GM21737 (cell line): ENCODE results near the gene SNUPN.
A peak's percentile ranks its signal among the peaks of the same experiment; 100 is the strongest.

Source experiments
- ATAC-seq: cut with Tn5 transposase; IDR thresholded peaks from one replicate; pipeline ENCODE4 v1.9.1; 2021; ENCODE audit warnings: mild to moderate bottlenecking, moderate library complexity; ENCODE audit not compliant: unreplicated experiment

SNUPN gene

DNA sequence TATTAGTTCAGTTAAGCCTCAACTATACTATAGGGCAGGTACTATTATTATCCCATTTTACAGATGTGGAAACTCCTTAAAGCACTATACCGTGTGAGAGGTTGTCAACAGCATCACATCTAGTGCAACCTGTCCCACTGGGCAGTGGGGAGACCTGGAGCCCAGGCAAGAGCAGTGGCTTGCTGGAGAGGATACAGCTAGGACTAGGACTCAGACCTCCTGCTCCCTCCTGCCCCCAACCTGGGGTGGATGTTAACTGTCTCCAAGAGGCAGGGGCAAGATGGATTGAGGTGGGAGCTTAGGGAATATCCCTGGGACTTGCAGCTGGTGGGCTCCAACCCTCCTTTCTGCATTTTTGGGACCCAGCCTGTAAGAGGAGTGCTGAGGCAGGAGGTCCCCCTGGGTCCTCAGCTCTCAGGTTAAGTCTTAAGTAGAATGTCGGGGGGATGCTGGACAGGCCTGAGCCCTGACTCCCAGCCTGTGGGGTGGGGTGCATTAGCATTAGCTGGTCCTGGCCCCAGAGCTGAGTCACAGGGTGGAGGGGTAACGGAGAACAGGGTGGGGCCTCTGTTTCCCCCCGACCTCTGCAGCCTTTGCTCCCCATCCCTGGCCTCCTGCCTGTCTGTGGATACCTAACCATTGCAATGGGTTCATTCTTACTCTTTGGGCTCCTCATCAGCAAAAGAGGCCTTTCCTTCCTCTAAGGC is 28.8 kb upstream of the SNUPN start:
- no peak for ATAC-seq

DNA sequence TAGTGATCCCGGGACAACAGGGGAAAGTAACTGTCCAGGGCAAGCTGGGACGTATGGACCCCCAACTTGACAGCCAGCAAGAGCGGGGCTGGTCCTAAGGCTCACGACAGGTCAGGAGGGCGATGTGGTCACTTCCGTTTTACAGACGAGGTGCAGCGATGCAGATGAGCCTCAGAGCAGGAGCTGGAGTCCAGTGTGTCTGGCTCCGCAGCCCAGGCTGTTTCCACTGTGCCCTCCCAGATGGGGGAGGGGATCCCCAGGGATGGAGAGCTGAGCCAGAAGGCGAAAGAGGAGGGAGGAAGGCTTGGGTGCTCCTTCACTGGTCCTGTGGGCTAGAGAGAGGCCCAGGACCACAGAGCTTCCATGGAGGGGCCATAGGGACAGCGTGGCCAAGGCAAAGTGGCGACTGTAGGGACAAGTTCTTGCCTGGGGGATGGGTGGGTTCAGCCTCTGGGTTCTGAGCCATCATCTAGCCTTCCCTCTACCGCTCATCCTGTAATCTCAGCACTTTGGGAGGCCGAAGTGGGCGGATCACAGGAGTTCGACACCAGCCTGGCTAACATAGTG is 27.9 kb upstream of the SNUPN start:
- ATAC-seq = no peak

DNA sequence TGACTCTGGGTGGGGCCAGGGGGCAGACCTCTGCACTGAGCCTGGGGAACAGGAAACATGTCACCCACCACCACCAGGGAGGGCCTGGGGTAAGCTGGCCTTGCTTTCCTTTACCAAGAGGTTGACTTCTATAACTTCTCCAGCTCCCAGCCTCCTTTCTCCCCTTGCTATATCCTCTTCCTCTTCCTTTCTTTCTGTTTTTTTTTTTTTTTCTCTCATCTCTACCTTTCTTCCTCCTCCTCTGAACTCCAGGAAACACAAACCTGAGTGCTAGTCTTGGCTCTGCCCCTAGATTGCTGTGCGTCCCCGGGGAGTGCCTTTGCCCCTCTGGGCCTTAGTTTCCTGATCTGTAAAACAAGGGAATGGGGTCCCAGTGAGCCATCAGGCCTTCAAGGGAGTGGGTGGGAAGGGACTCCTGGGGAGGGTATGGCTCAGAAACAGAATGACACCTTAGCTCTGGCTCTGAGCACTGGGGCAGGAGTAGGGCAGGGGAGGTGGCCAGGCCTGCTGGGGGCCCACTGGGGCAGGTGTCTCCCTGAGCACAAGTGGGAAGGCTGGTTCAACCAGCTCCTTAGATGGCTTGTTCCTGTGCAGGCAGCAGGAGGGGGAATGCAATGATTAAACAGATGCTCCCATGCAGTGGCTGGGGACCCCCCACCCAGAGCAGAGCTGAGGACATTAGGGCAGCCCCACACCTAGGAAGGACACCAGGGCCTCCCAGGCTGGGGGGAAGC is 26.5 kb upstream of the SNUPN start:
- ATAC-seq = no peak

DNA sequence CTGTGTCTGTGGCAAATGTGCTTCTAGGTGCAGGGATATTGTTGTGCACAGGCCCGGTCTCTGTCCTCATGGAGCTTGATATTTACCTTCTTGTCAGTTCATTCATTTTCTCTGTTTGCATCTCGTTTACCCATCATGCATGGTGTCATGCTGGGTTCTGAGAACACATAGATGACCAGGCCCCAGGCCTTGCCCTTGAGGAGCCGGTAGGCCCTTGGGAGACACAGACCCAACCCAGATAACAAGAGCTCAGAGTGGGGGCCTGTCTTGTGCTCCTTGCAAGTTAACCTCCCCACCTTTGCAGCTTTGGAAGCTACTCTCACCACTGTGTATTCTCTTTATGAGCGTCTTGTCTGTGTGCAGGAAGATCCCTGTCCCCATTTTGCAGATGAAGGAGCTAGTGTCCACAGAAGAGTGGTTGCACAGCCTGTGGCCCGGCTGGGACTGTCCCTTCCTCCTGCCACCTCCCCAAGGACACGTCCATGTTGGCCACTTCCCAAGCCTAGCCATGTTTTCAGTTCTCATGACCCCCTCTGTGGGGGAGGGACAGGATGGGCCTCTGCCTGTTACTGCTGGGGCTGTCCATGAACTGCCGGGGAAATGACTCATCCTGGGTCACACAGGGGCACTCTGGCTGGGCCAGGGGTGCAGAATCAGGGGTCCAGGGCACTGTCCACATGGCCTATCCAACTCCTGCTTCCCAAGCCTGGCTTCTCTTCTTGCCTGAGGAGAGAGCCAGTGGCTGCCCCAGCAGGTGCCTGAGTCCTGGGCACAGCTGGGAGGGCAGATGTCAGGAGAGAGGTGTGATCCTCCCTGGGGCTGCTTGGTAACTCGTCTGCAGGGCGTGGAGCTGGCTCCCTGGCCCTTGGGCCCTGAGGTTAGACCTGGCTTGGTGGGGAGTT is 25.6 kb upstream of the SNUPN start:
- ATAC-seq = no peak

DNA sequence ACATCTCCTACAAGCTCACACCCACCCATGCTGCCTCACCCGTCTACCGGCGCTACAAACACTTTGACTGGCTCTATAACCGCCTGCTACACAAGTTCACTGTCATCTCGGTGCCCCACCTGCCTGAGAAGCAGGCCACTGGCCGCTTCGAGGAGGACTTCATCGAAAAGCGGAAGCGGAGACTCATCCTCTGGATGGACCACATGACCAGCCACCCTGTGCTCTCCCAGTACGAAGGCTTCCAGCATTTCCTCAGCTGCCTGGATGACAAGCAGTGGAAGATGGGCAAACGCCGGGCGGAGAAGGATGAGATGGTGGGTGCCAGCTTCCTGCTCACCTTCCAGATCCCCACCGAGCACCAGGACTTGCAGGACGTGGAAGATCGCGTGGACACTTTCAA is 24.3 kb upstream of the SNUPN start:
- ATAC-seq = no peak

DNA sequence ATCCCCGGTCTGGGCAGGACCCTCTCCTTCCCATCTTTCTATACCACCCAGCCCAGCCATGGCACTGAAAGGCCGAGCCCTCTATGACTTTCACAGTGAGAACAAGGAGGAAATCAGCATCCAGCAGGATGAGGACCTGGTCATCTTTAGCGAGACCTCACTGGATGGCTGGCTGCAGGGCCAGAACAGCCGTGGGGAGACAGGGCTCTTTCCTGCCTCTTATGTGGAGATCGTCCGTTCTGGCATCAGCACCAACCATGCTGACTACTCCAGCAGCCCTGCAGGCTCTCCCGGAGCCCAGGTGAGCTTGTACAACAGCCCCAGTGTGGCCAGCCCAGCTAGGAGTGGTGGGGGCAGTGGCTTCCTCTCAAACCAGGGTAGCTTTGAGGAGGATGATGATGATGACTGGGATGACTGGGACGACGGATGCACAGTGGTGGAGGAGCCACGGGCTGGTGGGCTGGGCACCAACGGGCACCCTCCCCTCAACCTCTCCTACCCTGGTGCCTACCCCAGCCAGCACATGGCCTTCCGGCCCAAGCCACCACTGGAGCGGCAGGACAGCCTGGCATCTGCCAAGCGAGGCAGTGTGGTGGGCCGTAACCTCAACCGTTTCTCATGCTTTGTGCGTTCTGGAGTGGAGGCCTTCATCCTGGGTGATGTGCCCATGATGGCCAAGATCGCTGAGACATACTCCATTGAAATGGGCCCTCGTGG is 23.7 kb upstream of the SNUPN start:
- no peak for ATAC-seq

DNA sequence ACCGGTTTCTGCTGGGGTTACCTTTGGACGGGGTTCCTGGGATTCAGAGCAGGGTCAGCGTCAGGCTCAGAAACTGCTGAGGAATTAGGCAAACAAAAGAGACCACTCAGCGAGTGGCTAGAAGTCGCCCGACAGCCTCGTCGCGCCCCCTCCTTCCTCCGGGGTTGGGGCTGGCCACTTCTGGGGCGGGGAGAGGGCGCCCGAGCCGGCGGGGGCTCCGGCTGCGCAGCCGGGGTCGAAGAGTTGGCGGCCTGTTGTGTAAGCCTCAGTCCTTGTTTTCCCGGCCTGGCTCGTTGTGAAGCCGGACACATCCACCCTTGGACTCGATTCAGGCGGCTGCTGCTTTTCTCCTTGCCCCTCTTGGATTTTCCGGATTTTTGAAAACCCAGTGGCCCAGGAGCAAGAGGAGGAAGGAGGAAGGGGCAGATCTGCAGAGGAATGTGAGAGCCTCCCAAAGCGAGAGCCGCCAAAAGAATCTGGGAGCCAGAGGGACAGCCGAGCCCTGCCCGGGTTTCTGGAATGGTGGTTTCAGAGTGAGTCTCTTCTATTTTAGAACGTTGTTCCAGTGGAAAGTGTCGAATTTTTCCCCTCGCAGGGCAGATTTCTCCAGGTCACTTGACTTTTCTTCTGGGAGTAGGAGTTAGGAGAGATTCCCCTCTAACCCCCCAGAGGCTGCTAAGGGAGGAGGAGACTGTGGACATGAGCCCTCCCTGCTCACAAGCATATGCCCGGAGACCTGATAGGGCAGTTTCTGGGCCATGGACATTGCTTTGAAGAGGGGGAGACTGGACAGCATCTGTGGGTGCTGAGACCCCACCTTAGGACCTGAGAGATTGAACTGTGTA is 22.9 kb upstream of the SNUPN start:
- no peak for ATAC-seq

DNA sequence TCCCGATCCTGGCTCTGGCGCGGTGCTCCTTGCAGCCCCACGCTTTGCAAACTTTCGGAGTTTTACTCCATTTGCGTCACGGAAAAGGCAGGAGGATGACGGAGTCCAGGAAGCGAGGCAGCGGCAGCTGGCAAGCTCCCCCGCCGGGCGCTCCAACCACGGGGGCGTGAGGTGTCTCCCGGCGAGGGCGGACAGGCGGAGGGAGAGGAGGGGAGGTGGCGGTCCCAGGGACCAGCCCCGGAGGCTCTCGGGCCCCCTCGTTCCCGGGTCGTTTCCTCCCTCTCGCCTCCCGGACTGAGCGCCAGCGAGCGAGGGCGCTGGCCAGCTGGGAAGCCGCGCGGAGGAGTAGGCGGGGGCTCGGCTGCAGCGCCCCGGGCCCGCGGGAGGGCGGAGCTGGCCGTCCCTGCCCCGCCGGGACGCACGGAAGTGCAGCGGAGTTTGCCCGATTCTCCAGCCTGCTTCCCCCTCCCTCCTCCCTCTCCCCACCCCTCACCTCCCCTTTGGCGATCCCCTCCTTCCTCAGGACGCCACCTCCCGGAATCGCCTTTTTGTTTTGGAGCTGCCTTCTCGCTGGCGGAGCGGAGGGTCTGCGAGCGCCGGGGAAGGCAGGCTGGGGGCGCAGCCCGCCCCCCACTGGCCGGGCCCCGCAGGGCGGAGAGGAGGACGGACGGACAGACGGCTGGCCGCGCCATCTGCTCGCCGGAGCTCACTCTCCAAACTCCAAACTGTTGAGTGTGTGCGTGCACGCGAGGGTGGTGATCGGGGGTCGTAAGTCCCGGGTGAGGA is 22.0 kb upstream of the SNUPN start, which contains the start of gene SNX33:
Gene SNX33, plus strand, starts transcription at position 543 of the 786 bp plus-strand sequence. CDS start 1,191 bp downstream, outside the sequence.
- ATAC-seq = no peak

DNA sequence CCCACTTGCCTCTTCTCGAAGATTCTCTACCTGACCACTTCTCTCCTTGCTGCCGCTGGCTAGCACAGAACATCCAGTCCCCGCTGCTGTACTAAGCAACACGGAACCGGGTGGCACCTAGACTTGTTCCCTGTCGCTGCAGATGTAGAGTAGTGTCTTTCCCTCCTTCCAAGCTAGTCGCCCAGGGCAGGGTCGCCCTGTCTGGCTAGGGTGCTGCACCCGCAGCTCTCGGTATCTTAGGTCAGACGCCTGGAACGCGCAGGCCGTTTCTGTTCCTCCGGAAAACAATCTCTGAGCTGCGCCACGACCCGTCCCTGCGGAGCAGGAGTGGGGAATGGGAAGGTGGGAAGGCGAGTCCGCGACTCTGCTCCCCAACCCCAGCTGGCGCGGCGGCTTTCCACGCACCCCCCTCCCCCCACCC is 21.4 kb upstream of the SNUPN start:
- no peak for ATAC-seq

DNA sequence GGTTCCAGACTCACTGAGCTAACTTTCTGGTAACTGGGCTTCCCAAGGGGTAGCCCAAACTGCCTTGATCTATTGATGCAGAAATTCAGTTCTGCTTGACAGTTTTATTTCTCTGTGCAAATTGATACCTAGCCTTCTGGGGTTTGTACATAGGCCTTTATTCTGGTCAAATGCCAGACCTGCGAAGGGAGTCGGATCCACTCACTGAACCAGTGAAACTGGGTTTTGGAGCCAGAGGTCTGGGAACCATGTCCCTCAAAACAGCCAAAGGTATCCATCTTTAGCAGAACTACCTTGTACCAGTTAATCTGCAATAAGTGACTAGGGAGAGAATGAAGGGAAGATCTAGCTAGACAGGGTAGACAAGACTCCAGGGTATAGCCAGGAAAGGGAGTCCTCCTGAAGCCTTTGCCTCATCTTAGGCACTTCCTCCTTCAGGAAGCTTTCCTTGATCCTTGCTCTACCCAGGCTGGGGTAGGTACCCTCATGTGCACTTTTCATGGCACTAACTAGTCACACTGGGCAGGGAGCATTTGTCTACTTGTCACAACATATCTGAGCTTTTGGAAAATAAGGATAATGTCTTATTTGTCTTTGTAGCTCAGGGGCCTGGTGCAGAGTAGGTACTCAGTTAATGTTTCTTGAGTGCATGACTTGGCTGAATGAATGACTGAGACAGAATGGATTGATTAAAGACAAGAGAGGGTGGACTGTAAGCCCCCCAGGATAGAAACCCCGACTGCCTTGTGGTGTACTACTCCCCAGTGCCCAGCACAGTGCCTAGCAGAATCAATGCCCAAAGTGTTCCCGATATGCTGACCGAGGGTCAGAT is 20.8 kb upstream of the SNUPN start:
- no peak for ATAC-seq

DNA sequence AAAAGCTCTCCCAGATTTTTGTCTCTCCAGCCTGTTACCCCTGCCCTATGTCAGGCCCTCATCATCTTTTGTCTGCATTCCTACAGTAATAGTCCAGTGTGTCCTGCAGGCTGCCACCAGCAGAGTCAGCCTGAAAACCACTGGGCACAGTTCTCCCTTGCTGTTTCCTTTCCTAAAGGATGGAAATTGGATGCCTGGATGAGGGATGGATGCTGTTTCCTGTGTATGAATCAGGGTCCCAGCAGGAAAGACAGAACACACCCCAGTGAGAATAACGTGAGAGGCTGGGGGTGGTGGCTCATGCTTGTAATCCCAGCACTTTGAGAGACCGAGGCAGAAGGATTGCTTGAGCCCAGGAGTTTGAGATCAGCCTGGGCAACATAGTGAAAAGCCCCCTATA is 18.9 kb upstream of the SNUPN start:
- no peak for ATAC-seq

DNA sequence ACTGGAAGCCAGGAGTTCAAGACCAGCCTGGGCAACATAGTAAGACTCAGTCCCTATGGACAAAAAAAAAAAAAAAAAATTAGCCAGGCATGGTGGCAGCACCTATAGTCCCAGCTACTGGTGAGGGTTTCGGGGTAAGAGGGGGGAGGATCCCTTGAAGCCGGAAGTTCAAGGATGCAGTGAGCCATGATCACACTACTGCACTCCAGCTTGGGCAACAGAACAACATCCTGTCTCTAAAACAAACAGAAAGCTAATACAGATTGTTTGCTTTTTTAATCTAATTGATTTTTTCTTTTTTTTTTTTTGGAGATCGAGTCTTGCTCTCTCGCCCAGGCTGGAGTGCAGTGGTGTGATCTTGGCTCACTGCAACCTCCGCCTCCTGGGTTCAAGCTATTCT is 16.1 kb upstream of the SNUPN start:
- ATAC-seq = no peak

DNA sequence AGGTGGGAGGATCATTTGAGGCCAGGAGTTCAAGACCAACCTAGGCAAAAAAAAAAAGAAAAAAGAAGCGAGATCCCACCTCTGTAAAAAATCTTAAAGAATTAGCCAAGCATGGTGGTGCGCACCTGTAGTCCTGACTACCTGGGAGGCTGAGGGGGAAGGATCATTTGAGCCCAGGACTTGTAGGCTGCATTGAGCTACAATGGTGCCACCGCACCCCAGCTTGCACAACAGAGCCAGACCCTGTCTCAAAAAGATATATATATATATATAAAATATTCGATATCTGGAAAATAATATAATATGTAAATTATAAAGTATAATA is 15.6 kb upstream of the SNUPN start:
- no peak for ATAC-seq

DNA sequence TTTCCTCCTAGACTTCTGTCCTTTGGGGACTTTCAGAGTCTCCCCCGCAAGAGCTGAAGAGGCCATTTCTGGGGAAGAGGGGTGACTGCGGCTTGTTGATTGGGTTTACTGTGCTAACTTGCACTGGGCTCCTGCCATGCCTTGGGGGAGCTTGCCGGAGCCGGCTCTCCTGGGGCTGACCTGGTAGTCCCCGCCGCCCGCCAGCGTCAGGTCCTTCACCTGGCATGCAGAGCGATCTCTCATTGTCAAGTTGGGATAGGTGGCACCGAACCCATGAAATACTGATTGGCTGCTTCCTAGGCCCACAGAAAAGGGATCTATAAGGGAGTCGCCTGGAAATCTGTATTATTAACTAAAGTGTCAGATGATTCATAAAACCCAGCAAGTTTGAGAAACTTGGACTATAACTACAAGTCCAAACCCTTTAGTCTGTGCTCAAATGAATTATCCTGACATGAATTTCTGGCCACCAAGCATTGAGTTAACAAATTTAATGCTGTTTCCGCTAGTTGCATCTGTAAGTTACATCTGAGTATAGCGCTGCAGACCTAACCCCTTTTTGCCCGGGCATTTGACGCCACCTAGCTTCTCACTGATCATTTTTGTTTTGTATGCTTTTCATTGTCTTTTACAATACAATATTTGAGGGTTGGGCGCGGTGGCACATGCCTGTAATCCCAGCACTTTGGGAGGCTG is 15.1 kb upstream of the SNUPN start:
- peak; percentile 21 for ATAC-seq

DNA sequence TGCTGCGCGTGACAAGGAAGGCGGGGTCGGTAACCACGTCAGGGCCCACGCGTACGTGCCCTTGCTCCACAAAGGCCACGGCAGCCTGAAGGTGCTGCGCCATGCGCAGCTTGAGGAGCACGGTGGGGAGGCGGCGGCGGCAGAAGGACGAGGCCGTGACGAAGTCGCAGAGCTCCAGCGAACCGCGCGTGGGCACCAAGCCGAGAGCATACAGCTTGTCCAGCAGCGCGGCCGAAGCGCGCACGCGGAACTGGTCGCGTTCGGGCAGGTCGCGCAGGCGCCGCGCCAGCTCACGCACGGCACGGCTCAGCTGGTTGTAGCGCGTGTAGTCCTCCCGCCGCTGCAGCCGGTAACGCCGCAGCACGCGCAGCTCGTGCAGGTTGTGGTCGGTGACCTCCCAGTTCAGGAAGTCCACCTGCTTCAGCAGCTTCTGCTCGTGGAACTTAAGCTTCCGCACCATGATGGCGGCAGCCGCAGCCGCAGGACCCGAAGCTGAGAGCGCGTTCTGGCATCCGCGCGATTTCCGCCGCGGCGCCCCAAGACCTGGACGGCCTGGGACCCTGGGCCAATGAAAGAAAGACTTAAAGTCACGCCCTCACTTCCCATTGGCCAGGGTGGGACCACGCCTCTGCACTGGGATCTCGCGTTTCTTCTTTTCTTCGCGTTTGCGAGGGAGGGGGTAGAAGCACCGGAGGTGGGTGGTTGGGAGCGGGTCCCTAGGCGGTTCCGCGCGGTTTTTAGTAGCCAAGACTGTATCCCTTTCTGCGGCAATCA is 14.4 kb upstream of the SNUPN start, which contains the start of gene IMP3:
Gene IMP3, minus strand, starts transcription at position 516 of the 774 bp plus-strand sequence. Its CDS starts 56 bp downstream, at position 460.
- peak; percentile 91 for ATAC-seq

DNA sequence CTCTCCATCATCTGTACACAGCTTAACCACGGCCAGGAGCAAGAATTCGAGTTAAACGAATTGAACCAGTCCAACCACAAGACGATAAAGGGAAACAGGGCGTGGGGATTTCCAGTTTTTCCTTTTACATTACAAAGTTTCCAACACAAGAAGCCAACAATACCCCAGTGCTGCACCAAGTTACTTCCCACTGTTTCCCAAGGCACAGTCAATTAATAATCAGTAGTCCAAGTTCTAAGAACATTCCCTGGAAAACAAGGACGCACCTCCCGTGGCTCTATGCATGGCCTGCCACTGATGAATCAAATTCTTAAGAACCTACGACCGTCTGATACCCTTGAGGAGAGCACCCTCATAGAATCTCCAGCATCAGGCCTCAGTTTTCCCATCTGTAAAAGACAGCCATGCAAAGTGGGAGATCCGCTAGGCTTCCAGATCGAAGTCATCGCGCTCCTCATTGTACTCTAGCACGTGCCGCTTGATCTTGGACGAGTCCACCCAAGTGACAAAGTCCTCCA is 13.7 kb upstream of the SNUPN start:
- no peak for ATAC-seq
